SK-N-MC (cell line): ENCODE results near the gene ATP6V1G2.

Source experiments
- EZH2 ChIP-seq: fragments of 200-600 bp; sonication (generic); IDR thresholded peaks from one replicate; pipeline ENCODE4 v1.6.1; 2017; ENCODE audit warnings: antibody characterized with exemption
- FOXP2 ChIP-seq: optimal IDR thresholded peaks from 2 replicates; pipeline ENCODE3; 2011; ENCODE audit warnings: mild to moderate bottlenecking, moderate library complexity; ENCODE audit not compliant: insufficient read depth; ENCODE audit errors: extremely low read length, control extremely low read depth
- POLR2AphosphoS5 ChIP-seq: IDR thresholded peaks from 2 replicates; pipeline ENCODE4 v1.6.1; 2012; ENCODE audit warnings: mild to moderate bottlenecking, low read depth, low read length, borderline replicate concordance

- no peak for TF ChIP-seq EZH2
- no peak for TF ChIP-seq FOXP2
- TF ChIP-seq POLR2AphosphoS5: no peak
Measured at GRCh38 chr6:31586599-31587281, 40.3 kb upstream of the ATP6V1G2 start.
